Measurements from ENCODE around the gene CERS2.

CERS2 gene

DNA sequence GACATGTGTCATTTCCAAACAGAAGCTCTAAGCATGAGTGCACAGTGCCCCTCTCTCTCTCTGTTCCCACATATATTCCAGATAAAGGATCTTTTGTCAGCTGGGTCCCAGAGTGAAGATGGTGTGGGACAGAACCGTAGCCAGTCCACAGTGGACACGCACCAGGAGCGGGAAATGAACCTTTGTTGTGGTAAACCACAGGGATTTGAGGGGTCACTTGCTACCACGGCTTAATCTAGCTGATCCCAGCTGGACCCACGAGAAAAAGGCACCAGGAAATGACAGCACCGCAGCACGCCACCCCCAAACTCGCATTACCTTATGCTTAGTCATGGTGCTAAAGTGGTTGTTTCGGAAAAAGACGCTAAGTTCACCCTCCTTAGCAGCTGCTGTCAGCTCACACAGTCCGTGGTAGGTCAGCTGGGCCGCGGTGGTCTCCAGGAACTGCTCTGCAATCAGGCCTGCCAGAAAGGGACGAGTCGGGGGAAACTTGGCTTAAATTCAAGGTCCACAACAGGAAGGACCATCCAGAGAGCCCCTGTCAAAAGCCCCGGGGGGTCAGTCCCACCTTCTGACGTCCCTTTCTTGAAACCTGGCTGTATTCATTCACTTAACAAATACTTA, 24.5 kb upstream of the CERS2 start:
- in situ Hi-C loops (cut with MboI; ENCODE audit: low sequenced_read_pairs) = no loop called here

DNA sequence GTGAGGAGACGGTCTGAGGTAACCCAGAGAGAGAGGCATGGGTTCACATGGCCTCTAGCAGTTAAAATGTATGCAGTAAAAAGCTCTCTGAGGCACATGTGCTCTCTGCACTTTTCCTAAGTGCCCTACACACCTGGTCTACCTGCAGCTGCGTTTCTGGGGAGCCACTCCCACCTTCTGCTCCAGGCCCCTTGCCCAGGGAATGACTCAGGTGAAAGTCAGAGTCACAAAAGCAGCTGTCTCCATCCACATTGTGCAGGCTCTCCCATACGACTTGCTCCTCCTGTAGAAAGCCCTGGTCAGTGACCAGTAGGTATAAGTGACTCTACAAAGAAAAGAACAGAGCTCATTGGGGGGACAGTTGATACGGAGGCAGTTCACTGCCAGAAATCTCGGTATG, 23.3 kb upstream of the CERS2 start:
- in situ Hi-C loops (cut with MboI; ENCODE audit: low sequenced_read_pairs) = no loop called here

DNA sequence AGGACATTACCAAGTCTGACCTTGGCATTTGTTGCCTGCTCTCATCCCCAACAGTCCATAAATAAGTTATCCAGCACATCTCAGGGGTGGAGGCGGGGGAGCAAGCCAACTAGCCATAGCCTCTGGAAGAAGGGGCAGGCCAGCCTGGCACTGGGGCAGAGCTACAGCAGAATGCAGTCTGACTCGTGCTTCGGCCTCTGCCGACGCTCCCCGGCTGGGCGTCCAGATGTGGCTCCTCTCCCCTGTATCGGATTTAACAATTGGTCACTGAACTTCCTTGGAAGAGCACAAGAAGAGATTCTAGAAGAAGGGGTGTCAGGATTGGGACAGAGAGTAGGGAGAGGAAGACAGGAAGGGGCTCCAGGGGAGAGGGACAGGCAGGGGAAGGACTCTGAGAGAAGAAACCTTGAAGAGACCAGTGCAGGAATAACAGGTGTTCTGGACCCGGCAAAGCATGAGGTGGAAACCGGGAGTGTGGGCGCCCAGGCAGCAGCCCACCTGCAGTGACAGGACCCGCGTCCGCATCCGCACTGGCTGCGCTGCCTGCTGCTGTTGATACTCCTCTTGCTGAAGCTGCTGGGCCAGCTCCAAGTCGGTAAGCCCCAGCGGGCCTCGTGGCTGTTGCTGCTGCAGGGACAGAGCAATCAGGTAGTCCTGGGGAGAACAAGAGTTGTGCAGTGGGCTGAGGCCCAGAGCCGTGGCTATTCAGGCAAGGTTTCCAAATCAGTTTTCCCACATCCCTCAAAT, 22.7 kb upstream of the CERS2 start:
- in situ Hi-C loops (cut with MboI; ENCODE audit: low sequenced_read_pairs) = no loop called here

DNA sequence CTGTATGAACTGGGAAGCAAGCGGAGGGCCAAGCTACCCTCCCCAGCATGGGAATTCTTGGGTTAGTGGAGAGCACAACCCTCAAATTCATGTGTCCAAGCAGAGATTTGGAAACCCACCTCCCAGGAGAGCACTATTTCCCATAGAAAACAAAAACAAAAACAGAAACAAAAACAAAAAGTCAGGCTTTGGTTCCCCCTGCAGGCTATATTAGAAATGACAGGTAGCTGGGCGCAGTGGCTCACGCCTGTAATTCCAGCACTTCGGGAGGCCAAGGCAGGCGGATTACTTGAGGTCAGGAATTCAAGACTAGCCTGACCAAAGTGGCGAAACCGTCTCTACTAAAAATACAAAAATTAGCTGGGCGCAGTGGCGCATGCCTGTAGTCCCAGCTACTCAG, 21.3 kb upstream of the CERS2 start:
- in situ Hi-C loops (cut with MboI; ENCODE audit: low sequenced_read_pairs) = no loop called here

DNA sequence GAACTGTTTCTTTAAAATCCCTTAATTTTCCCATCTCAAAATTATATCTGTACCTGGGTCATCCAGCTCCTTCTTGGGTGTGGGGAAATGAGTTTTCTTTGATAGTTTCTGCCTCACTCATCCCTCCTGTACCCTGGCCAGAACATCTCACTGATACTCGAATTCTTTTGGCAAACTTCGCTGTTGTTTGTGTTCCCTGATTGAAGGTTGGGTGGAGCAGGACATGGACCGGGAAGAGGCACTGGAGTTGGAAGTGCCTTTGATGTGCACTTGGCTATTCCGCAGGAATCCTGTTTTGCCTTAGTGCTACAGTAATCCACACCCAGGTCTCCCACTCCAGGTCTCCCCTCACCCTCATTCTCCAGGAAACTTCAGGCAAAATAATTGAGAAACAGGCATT, 20.8 kb upstream of the CERS2 start:
- in situ Hi-C loops (cut with MboI; ENCODE audit: low sequenced_read_pairs) = no loop called here

DNA sequence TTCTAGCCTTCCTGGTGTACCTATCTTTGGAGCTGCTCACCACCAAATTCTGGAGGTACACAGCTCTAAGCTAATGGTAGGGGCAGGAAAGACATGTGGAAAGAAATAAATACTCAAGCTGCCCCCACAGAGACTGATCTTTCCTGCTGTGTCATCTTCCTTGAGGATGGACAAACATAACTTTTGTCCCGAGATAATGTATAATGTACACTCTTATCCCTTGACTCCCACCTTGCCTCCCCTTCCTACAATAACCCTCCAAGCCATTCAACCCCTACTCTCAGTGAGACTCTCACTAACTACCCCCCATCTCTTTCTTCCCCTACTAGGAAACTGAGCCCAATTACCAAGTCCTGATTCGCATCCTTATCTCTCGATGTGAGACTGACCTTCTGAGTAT, 19.6 kb upstream of the CERS2 start:
- in situ Hi-C loops (cut with MboI; ENCODE audit: low sequenced_read_pairs) = no loop called here

DNA sequence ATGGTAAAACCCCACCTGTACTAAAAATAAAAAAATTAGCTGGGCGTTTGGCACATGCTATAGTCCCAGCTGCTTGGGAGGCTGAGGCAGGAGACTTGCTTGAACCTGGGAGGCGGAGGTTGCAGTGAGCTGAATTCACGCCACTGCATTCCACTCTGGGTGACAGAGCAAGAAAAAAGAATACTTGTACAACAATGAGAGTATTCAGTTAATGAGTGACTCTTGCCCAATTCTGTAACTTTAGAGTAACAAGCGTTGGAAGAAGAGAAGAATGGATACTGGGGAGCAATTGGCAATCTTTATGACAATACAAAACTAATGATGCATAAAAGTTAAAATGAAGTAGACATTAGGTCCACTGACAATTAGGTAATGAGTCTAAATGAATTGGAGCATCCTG, 18.0 kb upstream of the CERS2 start:
- in situ Hi-C loops (cut with MboI; ENCODE audit: low sequenced_read_pairs) = no loop called here

DNA sequence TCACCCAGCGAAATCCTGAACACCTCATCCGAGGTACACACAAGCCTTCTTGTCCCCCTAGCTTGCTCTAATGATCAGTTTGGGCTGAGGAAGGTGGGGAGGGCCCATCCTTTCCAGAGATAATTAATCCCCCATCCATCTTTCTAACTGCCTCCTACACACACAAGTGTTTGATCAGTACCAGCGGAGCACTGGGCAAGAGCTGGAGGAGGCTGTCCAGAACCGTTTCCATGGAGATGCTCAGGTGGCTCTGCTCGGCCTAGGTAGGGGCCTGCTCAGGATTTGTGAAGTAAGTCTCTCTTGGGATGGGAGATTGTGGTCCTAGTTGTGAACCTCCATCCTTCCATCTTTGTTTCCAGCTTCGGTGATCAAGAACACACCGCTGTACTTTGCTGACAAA, 13.3 kb upstream of the CERS2 start:
- in situ Hi-C loops (cut with MboI; ENCODE audit: low sequenced_read_pairs) = no loop called here

DNA sequence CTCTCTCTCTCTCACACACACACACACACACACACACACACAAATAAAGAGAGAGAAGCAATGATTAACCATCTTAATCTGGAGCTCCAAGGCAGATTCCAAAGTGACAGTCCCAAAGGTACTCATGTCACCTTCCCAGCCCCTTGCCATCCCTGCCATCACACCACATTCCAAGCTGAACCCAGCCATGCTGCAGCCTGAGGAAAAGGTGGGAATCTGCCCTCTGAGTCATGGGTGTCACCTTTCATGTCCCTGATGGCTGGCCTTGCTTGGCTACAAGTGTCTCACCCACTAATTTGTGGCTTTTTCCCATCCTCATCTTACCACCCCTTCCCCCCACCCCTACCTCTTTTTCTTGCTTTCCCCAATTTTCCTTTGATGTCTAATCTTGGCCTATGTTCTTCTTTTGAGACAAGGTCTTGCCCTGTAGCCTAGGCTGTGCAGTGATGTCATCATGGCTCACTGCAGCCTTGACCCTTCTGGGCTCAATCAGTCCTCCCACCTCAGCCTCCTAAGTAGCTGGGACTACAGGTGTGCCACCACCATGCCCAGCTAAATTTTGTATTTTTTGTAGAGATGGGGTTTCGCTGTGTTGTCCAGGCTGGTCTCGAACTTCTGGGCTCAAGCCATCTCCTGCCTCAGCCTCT, 10.7 kb upstream of the CERS2 start:
- in situ Hi-C loops (cut with MboI; ENCODE audit: low sequenced_read_pairs) = no loop called here

DNA sequence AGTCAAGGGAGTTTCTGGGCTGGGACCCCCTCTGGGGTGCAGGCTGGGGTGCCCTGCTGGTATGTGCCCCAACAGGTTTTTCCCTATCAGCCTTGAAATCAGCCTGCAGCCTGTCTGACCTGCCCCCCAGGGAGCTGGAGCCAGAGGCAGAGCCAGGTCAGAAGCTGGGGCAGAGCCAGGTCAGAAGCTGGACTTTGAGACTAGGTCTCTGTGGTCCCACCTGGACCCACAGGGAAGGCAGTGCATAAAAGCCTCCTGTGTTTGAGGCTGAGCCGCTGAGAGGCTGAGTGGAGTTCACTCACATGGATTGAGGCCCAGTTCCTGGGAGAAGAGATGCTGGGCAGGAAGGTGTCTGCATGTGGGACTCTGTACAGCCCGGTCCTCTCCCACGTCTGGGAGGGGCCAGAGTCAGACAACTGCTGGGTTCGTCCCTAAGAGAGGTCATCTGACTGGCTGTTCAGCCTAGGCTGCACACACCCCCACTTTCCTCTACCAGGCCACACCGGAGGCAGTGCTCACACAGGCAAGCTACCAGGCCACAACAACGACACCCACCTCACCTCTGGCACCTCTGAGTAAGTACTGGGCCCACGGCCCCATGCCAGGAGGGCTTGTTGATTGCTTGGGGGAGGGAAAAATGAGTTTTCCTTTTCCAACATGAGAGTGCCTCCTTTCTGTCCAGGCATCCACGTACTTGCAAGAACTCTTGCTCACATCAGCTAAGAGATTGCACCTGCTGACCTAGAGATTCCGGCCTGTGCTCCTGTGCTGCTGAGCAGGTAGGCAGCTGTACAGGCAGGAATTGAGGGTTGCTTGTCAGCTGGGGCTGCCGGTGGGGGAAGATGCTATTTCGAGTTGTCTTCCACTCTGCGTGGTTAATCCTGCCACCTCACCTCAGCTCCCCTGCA, 7.4 kb upstream of the CERS2 start, which contains the start of gene ANXA9:
ANXA9 (plus strand) TSS at position 488 of the 908 bp plus-strand sequence. CDS start 814 bp downstream, outside the sequence.
- in situ Hi-C loops (cut with MboI; ENCODE audit: low sequenced_read_pairs) = no loop called here

DNA sequence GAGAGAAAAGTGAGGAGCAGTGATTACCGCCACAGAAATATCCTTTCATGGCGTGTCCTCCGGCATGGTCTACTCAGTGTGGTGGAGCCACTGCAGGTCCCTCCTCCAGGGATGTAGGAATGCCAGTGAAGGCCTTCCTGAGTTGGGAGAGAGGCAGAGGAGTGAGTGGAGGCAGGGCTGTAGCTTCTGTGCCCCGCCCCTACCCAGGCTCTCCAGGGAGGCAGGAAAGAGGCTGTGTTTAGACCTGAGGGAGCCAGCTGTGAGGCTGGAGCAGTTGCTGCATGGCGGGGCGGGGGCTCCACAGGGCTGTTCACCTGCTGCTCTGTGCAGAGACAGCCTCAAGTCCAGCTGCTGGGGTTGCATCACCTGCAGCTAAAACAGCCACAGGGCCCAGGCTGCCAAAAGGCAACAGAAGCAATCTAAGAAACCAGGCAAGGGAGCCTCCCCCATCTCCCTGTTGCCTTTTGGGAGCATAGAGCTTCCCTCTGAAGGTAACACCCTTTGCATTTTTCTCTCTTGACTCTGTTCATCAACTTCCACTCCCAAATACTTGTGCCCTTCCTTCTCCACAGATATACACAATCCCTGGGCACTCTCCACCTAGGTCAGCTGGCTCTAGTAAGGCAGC, 6.7 kb upstream of the CERS2 start:
- in situ Hi-C loops (cut with MboI; ENCODE audit: low sequenced_read_pairs) = no loop called here

DNA sequence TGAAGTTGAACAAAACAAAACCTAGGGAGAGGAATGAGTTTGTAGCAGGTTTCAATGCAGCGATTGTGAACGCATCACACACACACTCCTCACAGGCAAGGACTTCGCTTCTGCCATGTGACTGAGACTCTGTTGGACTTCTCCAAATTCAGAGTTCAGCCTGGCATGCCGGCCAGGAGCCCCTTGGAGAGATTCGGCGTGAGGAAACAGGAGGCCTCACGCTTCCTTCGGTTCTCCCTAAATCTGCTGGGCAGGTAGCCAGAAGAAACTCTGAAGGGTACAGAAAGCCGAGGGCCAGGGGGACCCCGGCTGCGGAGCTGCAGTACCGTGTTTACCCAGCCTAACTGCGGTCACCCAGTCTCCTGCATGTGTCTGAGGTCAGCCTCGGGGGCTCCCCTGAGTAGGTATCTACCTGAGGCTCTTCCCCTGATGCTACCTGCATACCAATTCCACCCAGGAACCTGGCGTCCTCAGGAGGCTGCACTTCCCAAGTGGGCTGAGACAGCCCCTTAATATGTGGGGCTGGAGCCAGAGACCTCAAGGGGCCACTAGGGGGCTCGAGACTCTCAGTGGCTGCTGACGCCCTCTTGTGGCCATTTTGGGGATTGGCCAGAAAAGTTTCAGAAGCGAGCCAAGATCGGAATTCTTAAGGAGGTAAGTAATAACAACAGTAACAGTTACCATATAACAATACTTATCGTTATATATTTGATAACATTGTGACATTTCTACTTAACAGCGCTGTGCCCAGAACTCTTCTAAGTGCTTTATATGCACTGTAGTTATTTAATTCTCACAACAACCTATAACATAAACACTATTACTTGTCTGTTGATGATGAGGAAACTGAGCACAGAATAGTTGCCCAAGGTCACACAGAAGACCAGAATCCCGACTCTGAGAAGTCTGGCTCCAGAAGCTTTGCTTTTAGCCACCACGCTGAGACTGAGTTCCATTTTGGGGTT, 4.7 kb upstream of the CERS2 start:
- in situ Hi-C loops (cut with MboI; ENCODE audit: low sequenced_read_pairs) = no loop called here

DNA sequence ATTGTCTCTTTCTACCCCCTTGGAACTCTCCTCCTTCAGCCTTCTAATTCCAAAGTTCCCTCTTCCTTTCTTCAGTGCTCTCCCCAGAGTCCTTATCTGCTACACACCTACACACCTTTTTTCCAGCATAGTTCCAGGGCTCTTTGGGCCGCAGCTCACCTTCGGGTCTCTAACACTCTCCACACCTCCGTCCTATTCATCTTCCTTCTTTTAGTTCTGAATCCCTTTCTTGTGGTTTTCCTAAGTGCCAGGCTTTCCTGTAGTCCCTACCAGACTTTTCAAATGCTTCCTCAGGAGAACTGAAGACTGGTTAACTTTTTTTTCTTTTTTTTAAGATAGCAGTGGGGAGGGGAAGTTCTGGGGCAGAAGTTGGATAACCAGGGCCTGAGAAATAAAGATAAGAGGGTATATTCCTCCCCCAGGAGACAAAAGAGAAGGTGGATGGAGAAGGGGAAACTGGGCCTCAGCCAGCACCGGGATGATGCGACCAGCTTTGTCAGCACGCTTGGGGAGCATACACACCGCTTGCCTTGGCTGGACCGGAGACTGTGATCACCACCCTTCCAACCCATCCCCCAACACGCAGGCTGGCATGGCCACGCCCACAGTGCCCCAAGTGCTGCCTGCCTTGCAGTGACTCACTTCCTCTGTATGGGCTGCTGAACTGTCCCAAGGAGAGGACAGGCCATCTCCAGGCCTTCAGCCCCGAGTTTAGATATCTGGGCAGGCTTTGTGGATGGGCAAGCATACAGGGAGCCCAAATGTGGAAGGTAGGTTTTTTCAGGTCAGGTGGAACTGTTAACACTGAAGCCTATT, 2.5 kb upstream of the CERS2 start:
- in situ Hi-C loops (cut with MboI; ENCODE audit: low sequenced_read_pairs) = no loop called here

DNA sequence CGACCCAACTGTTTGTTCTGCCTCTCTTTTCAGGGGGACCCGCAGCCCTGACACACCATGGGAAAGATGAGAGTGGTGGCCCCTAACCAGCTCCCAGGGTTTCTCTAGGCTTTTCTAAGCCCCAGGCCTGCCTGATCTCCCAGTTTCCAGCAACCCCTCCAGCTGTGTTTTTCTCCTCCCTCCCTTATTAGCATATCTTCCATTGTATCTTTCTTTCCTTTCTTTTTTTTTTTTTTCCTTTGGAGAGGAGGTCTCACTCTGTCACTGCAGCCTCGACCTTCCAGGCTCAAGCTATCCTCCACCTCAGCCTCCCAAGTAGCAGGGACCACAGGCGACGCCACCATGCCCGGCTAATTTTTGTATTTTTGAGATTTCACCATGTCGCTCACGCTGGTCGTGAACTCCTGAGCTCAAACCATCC, 1.8 kb upstream of the CERS2 start:
- in situ Hi-C loops (cut with MboI; ENCODE audit: low sequenced_read_pairs) = no loop called here

DNA sequence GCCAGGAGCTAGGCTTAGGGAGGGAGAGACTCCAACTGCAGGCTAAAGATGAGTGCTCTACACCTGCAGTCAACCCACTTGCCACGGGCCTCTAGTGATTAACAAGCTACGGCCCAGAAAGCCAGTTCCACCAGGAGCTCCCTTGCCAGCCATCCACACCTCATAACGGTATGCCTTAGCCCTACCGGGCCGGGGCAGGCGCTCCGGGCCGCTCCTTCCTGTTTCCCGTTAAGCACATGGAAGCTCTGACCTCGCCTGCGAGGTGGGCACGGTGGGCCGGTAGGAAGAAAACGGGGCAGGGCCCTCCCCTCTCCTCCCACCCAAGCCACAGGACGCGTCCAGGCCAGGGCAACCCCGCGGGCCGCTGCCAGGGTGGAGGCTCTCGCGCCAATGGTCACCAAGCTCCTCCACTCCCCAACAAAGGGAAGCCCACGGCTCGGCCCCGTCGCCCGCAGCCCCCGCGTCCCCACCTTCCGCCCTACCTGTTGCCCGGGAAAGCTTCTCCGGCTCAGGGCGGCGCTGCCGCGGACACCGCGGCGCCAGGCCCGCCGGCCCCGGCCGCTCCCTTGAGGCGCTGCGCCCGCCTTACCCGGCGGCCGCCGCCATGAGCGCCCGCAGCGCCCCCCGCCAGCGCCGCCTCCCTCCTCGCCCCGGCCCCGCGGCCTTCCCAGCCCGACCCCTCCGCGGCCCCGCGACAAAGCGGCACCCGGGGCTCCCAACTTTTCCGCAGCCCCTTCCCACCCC, 627 bp downstream of the CERS2 start:
- in situ Hi-C loops (cut with MboI; ENCODE audit: low sequenced_read_pairs) = no loop called here

DNA sequence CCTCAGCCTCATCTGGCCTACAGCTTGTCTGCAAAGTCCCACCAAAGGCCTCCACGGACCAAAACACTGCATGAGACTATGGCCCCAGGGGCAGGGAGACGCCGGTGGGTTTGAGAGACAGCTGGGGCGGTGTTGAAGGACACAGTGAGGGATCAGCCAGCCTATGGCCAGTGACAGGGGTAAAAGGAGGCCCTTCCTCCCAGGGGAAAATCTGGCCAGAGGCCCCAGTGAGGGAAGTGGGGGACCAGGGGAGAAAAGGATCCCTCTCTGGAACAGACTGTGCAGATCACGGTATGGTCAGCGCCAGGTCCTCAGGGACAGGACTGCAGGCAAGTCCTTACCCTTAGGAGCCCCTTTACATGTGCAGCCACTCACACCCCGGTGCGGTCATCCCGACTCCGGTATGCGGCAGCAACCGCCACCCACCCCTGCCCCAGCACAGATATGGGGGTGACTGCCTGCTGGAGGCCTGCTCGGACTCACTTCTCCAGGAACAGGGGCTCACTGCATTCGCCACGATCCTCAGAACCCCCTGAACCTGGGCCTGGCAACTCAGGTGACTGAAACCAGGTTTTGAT, 1.3 kb downstream of the CERS2 start:
- in situ Hi-C loops (cut with MboI; ENCODE audit: low sequenced_read_pairs) = no loop called here

DNA sequence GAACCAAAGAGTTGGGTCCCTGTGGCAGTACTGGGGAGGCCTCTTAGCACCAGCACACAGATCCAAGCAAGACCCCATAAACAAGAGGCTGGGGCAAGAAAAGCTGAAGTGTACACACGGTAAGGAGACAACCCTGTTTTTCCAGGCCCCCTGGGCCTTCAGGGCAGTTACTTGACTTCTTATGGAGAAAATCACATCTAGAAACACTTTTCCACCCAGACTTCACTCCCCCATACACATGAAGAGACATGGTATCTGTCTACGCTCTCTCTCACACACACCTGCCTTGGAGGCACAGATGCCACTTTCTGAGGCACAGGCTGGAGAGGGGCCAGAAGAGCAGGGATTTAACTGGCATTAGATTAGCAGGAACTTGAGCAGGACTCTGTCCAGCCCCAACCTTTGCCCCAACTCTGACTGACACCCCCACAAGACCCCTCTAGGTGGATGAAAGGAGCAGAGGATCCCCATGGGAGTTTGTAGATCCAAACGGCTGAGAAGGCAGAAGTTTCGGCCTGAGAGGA, 2.2 kb downstream of the CERS2 start:
- in situ Hi-C loops (cut with MboI; ENCODE audit: low sequenced_read_pairs) = no loop called here

Measured in hTERT RPE-1 (cell line).